Osteoblast (primary cell): ENCODE results near the gene TRMT2B. TPM values are rescaled to one million over a fixed set of nuclear protein-coding genes. Genes with fewer than 3 reads are reported as not detected.
A peak's percentile ranks its signal among the peaks of the same experiment; 100 is the strongest.

Experiments used
- DNase-seq: peaks from one replicate; pipeline ENCODE4 v3.0.0; 2011; ENCODE audit warnings: low spot score, mixed read lengths; ENCODE audit not compliant: insufficient read length; ENCODE audit errors: missing footprints
- H2AFZ ChIP-seq: 2 replicates; pipeline ENCODE4 v1.6.0; 2011; ENCODE audit warnings: mild to moderate bottlenecking, low read length
- H3K27ac ChIP-seq: 2 replicates; pipeline ENCODE4 v1.5.1; 2011; ENCODE audit warnings: mild to moderate bottlenecking, low read depth, low read length, moderate library complexity
- H3K27me3 ChIP-seq: 2 replicates; pipeline ENCODE4 v1.6.0; 2012; ENCODE audit warnings: mild to moderate bottlenecking, control low read depth, inconsistent platforms, low read length, moderate library complexity; ENCODE audit not compliant: insufficient read depth
- H3K36me3 ChIP-seq: 2 replicates; pipeline ENCODE4 v1.5.1; 2011; ENCODE audit warnings: mild to moderate bottlenecking, low read length, control low read depth, moderate library complexity; ENCODE audit not compliant: insufficient read depth
- H3K4me1 ChIP-seq: 2 replicates; pipeline ENCODE4 v1.5.1; 2011; ENCODE audit warnings: mild to moderate bottlenecking, low read length, control low read depth, moderate library complexity; ENCODE audit not compliant: insufficient read depth
- H3K4me2 ChIP-seq: 2 replicates; pipeline ENCODE4 v1.6.0; 2011; ENCODE audit warnings: mild to moderate bottlenecking, low read length; ENCODE audit not compliant: insufficient read depth
- H3K4me3 ChIP-seq: fragments of 200-600 bp; sonication (generic); 3 replicates; pipeline ENCODE4 v1.5.1; 2012; ENCODE audit warnings: mild to moderate bottlenecking, low read length, inconsistent platforms; ENCODE audit not compliant: insufficient read depth
- H3K79me2 ChIP-seq: 2 replicates; pipeline ENCODE4 v1.6.0; 2012; ENCODE audit warnings: mild to moderate bottlenecking, low read length, control low read depth, inconsistent platforms; ENCODE audit not compliant: insufficient read depth
- H3K9me3 ChIP-seq: 2 replicates; pipeline ENCODE4 v1.5.1; 2011; ENCODE audit warnings: low read depth, low read length, control low read depth
- H4K20me1 ChIP-seq: 2 replicates; pipeline ENCODE4 v1.6.0; 2012; ENCODE audit warnings: mild to moderate bottlenecking, low read length, control low read depth; ENCODE audit not compliant: insufficient read depth
- total RNA-seq: library from RNA; depleted of rRNA; stranded (reverse); fragments of >200 nt; gene quantifications from 2 replicates; pipeline ENCODE4 v1.2.3, GENCODE V29; 2012
- TF ChIP-seq, protein P1 (sequence below): IDR thresholded peaks from 2 replicates; pipeline ENCODE4 v1.5.1; 2011; ENCODE audit warnings: mild to moderate bottlenecking, low read depth, low read length, moderate library complexity; ENCODE audit errors: extremely low read depth

The TRMT2B gene, protein sequence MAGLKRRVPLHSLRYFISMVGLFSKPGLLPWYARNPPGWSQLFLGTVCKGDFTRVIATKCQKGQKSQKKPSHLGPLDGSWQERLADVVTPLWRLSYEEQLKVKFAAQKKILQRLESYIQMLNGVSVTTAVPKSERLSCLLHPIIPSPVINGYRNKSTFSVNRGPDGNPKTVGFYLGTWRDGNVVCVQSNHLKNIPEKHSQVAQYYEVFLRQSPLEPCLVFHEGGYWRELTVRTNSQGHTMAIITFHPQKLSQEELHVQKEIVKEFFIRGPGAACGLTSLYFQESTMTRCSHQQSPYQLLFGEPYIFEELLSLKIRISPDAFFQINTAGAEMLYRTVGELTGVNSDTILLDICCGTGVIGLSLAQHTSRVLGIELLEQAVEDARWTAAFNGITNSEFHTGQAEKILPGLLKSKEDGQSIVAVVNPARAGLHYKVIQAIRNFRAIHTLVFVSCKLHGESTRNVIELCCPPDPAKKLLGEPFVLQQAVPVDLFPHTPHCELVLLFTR
- total RNA-seq: 13.8 and 15.9 TPM in 2 replicates

- Histone ChIP-seq H3K4me3 (peak within 1 kb of the TSS; percentile 76), H3K9me3 (no peaks in the 10 kb centered on the region), H4K20me1 (no peaks in the 10 kb centered on the region), H2AFZ (peak within 1 kb of the TSS; percentile 75), H3K36me3 (no peaks in the 10 kb centered on the region), H3K4me2 (peak within 1 kb of the TSS; percentile 89), H3K27ac (peak within 1 kb of the TSS; percentile 86), H3K27me3 (no peaks in the 10 kb centered on the region), H3K79me2 (peaks cover 20% of the 10 kb centered on the region), H3K4me1 (no peaks in the 10 kb centered on the region)
- TF ChIP-seq, protein P1, sequence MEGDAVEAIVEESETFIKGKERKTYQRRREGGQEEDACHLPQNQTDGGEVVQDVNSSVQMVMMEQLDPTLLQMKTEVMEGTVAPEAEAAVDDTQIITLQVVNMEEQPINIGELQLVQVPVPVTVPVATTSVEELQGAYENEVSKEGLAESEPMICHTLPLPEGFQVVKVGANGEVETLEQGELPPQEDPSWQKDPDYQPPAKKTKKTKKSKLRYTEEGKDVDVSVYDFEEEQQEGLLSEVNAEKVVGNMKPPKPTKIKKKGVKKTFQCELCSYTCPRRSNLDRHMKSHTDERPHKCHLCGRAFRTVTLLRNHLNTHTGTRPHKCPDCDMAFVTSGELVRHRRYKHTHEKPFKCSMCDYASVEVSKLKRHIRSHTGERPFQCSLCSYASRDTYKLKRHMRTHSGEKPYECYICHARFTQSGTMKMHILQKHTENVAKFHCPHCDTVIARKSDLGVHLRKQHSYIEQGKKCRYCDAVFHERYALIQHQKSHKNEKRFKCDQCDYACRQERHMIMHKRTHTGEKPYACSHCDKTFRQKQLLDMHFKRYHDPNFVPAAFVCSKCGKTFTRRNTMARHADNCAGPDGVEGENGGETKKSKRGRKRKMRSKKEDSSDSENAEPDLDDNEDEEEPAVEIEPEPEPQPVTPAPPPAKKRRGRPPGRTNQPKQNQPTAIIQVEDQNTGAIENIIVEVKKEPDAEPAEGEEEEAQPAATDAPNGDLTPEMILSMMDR: no peak
- peak; percentile 80 for DNase-seq
Measured at GRCh38 chrX:101051549-101052302, at the start of gene TRMT2B. TSS of gene TRMT2B (minus strand) at chrX:101052111. CDS start at chrX:101042289, 9,822 bp downstream.

GRCh38 chrX:101097546-101098453 lies 45.9 kb upstream of the TRMT2B start, which contains the start of gene CENPI:
TSS of gene CENPI (plus strand) at chrX:101098204. CDS start at chrX:101101071, 2,867 bp downstream.
- H3K27me3 ChIP-seq: no peaks in the 10 kb centered on the region
- H3K79me2 ChIP-seq: peaks cover 19% of the 10 kb centered on the region
- peak within 1 kb of the TSS; percentile 91 for H3K27ac ChIP-seq
- no peaks in the 10 kb centered on the region for H3K4me1 ChIP-seq
- DNase-seq: peak; percentile 95
- H3K4me3 ChIP-seq: peak within 1 kb of the TSS; percentile 77
- no peaks in the 10 kb centered on the region for H3K9me3 ChIP-seq
- TF ChIP-seq, protein P1: no peak
- H2AFZ ChIP-seq: peak within 1 kb of the TSS; percentile 86
- no peaks in the 10 kb centered on the region for H3K36me3 ChIP-seq
- no peaks in the 10 kb centered on the region for H4K20me1 ChIP-seq
- H3K4me2 ChIP-seq: peak within 1 kb of the TSS; percentile 80

- H2AFZ ChIP-seq: no peak overlapping the region
- H3K27ac ChIP-seq: no peak overlapping the region
- no peaks in the 10 kb centered on the region for H3K36me3 ChIP-seq
- H3K4me3 ChIP-seq: no peak overlapping the region
- H3K79me2 ChIP-seq: no peaks in the 10 kb centered on the region
- H3K9me3 ChIP-seq: no peaks in the 10 kb centered on the region
- H3K4me2 ChIP-seq: no peak overlapping the region
- no peaks in the 10 kb centered on the region for H3K27me3 ChIP-seq
- no peaks in the 10 kb centered on the region for H4K20me1 ChIP-seq
- DNase-seq: no peak
- TF ChIP-seq, protein P1: no peak
- no peaks in the 10 kb centered on the region for H3K4me1 ChIP-seq
Measured at GRCh38 chrX:101091817-101092216, 39.9 kb upstream of the TRMT2B start.
